Frontal cortex (tissue), 4 donors: ENCODE measurements around the gene CACYBP. TPM values are rescaled to one million over a fixed set of nuclear protein-coding genes. Genes with fewer than 3 reads are reported as not detected.

Experiments
- DNase-seq, 2 donors: peaks; one replicate each; pipeline ENCODE4 v3.0.0; 2012; ENCODE audit warnings: low spot score in 2 of 2
- FAIRE-seq: peaks from 2 replicates; lab custom pipeline; 2012; peaks lifted over from hg19 to GRCh38; lab: Jason Lieb, UNC
- small RNA-seq: library from RNA; depleted of rRNA; stranded (forward); fragments of <200 nt; gene quantifications from one replicate; pipeline ENCODE3, GENCODE V24; 2014
- total RNA-seq: library from RNA; depleted of rRNA; stranded (reverse); fragments of >200 nt; gene quantifications from one replicate; pipeline ENCODE4 v1.2.3, GENCODE V29; 2014
- donor health status: control.
- donor health status: control.
- donor health status: control.

Gene CACYBP
- total RNA-seq, 1 donor from 2014 or later, result 182 TPM

- DNase-seq (no peak), FAIRE-seq (no peak)
Observed at GRCh38 chr1:175045519-175045918, 45.8 kb downstream of the CACYBP start.

- FAIRE-seq, result no peak
- DNase-seq, result no peak
Observed at GRCh38 chr1:175050992-175051391, 51.2 kb downstream of the CACYBP start.

GRCh38 chr1:175054736-175055135, 55.0 kb downstream of the CACYBP start:
- DNase-seq (no peak), FAIRE-seq (no peak)

Small RNAs within 50 kb of the gene (small RNA-seq; reads per million reads assigned to genes)
- gene RF00019 (not detected), gene RNU6-307P (not detected)

Other genes with a start within 250 kb of the CACYBP start
- gene MRPS14, start 23.5 kb downstream of the CACYBP start, total RNA-seq, result 46.9 TPM
- gene TNN, start 67.9 kb downstream of the CACYBP start, total RNA-seq, result 0.82 TPM
- gene KIAA0040, start 192.8 kb downstream of the CACYBP start, total RNA-seq, result 0.41 TPM